GM18907 (cell line): Measurements from ENCODE around the gene PABPC5.

Experiments
- ATAC-seq: cut with Tn5 transposase; IDR thresholded peaks from one replicate; pipeline ENCODE4 v1.9.1; 2021; ENCODE audit warnings: mild to moderate bottlenecking, moderate library complexity; ENCODE audit not compliant: unreplicated experiment

PABPC5 gene

DNA sequence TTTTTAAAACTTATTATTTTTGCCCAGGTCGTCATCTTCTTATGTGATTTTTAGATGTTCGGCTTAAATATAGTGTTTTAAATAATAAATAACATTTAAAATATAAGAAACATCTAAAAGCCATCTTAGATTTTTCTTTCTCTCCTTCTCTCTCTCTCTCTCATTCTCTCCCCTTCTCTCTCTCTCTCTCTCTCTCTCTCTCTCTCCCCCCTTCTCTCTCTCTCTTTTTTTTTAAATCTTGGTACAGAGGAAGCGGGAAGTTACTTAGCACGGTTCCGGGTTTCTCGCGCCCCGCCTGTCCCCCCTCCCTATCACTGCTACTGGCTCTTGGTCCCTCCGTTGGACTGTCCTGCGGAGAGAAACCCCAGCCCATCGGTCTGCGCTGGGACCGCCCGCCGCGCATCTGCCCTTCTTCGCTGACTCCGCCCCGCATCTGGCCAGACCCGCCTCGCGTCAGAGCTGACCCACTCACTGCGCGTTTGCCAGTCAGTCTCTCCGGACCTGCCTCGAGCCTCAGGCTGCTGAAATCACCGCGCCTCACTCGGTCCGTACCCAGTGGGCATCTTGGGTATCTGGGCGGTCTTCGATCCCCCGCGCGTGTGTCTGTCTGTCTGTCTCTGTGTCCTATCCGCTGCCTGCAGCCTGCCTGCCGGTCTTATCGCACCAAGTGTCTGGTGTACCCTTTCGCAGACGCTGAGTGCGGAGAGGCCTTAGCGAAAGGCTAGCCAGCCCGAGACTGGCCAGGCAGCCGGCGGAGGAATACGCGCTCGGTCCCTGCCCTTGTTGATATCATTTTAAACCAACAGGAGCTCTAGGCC is at the start of gene PABPC5:
Gene PABPC5 (plus strand): TSS at position 489 of the 818 bp plus-strand sequence. CDS start 739 bp downstream, outside the sequence.
- no peak for ATAC-seq

DNA sequence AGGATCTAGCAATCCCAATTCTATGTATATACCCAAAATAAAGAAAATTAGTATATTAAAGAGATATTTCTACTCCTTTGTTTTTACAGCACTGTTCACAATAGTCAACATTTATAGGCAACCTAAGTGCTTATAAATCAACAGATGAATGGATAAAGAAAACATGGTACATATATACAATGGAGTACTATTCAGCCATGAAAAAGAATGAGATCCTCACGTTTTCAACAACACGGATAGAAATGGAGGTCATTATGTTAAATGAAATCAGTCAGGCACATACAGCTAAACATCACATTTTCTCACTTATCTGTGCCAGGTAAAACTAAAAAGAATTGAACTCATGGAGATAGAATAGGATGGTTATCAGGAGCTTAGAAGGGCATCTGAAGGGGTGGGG is 45.6 kb upstream of the PABPC5 start:
- ATAC-seq: no peak

DNA sequence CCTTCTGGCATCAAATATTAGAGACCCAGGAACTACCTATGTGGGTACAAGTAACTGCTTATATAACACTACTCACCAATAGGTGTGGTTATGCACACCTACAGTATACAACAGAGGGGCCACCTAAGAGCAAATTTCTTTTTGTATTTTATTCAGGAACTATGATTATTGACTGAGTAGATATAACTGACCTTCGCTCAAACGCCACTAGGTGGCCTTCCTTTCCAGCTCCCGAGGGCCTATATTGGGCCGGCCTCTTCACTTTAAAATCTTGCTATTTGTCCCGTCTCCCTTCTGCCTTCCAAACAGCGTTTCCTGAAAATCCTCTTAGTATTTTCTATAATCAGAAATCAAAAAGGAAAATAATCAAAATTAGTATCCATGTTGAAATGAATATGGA is 19.9 kb upstream of the PABPC5 start:
- no peak for ATAC-seq

DNA sequence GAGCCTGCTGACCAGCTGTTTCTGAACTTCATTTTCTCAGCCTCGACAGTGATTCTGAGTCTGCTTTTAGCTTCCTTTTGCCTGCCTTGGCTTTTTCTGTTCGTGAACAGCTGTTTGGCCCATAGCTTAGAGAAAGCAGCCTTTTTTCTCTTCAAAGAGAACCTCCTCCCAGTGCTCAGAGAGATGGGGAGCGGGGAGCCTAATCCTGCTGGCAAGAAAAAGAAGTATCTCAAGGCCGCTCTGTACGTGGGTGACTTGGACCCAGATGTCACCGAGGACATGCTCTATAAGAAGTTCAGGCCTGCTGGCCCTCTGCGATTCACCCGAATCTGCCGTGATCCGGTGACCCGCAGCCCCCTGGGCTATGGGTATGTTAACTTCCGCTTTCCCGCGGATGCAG is 756 bp downstream of the PABPC5 start:
- no peak for ATAC-seq
